GM20431 (cell line): Measurements from ENCODE around the gene NAP1L2.
"Not testable (repeated sequence)": the region's sequence is repeated elsewhere in the genome, so short reads cannot be mapped to it uniquely, and the experiment has no call there.

ENCODE experiments used
- in situ Hi-C: fragments of 300-500 bp; cut with MseI, MboI; formaldehyde crosslinking; loops from one replicate; pipeline ENCODE4 v1.15.0; 2020; ENCODE audit warnings: low sequenced_read_pairs; ENCODE audit not compliant: unreplicated experiment

The NAP1L2 gene

GRCh38 chrX:73214426-73215094 lies at the start of gene NAP1L2:
TSS of gene NAP1L2 (minus strand) at chrX:73214851. CDS start at chrX:73214492, 359 bp downstream.
- in situ Hi-C loops = no loop called here

GRCh38 chrX:73262991-73263390 lies 48.3 kb upstream of the NAP1L2 start:
- in situ Hi-C loops = no loop called here

GRCh38 chrX:73239242-73239641 lies 24.6 kb upstream of the NAP1L2 start:
- in situ Hi-C loops = no loop called here

GRCh38 chrX:73217621-73218020 lies 3.0 kb upstream of the NAP1L2 start:
- in situ Hi-C loops = no loop called here

- in situ Hi-C loops = no loop called here
Observed at GRCh38 chrX:73215246-73215645, 595 bp upstream of the NAP1L2 start.

- in situ Hi-C loops = no loop called here
Observed at GRCh38 chrX:73213734-73214425, 771 bp downstream of the NAP1L2 start.

- in situ Hi-C loops = no loop called here
Observed at GRCh38 chrX:73206366-73206765, 8.3 kb downstream of the NAP1L2 start.

- in situ Hi-C loops = no loop called here
Observed at GRCh38 chrX:73182502-73183114, 32.0 kb downstream of the NAP1L2 start.

- in situ Hi-C loops = not testable (repeated sequence)
Observed at GRCh38 chrX:73168945-73169344, 45.7 kb downstream of the NAP1L2 start.
